Measurements from ENCODE around the gene CTDP1.
"Not testable (repeated sequence)": the region's sequence is repeated elsewhere in the genome, so short reads cannot be mapped to it uniquely, and the experiment has no call there.

The CTDP1 gene

DNA sequence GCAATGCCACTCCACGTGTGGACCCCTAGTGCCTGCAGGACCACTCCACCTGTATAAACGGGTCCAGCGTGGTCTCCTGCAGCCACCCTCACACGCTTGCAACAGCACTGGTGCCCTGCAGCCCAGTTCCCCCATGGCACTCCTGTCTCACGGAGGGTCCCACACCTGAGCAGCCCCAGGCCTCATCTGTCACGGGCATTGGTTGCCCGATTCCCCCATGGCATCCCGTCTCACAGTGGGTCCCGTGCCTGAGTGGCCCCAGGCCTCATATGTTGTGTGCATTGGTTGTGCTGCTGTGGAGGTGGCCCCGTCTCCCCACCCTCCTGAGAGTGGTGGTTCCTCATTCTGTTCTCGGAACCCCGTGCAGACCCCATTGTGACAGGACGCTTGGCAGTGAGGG, 43.4 kb downstream of the CTDP1 start:
- no peak for DNase-seq (ENCODE audit: low read depth in 4 of 4, low spot score in 1 of 4)

DNA sequence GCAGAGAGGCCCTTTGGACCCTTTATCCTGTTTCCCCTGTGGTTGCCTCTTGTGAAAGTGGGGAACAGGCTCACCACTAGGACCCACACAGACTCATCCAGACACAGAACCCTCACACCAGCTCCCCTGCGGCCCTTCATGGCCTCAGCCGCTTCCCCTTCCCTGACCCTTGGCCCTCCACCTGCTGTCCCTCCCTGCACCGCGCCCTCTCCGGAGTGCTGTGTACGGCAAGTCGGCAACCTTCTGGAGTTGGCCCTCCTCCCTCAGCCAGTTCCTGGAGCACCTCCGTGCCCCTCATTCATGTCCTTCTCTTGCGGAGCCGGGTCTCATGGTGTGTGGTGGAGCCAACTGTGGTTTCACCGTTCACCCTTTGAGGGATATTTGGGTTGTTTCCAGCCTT, 44.0 kb downstream of the CTDP1 start:
- no peak for DNase-seq (ENCODE audit: low read depth in 4 of 4, low spot score in 1 of 4)

DNA sequence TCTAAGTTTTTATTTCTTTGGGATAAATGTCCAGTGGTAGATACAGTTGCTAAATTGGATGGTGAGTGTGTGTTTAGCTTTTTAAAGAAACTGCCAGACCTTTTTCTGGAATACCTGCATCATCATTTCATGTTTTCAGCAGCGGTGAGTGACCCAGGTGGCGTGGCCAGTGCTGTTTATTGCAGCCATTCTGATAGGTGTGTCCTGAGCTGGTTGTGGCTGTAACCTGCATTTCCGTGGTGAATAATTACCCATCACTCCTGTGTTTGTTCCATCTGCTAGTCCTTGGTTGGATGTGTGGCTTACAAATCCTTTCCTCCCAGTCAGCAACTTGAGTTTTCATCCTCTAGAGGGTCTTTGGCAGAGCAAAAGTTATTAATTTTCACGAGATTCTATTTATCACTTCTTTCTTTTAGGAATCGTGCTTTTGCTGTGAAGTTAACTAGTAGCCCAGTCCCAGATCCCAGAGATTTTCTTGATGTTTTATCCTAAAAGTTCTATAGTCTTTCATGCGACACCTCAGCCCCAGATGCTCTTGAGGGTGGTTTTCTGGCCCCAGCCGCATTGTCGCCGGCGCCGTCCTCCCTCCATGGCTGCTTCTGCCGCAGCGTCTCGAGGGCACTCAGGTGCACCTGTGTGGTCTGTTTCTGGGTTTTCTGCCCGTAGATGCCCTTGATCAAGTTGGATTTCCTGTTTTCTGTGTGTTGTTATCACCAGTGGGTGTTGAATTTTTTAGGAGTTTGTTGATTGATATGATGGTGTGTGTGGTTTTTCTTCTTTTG, 44.9 kb downstream of the CTDP1 start:
- no peak for DNase-seq (ENCODE audit: low read depth in 4 of 4, low spot score in 1 of 4)

DNA sequence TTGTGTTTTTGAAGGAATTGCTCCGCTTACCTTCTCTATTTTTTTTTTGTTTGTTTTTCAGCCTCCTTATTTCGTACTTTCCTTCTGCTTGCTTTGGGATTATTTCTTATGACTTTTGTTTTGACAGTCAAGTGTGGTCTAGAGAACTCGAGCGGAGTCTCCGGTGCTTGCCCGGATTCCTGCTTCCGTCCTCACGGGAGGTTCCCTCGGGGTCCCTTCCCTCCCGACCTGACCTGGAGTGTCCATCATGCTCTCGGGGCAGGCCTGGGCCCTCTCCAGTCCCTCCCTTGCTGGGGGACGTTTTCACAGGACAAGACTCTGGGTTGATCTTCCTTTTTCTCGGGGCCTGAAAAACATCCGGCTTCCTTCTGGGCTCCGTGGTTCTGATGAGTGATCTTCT, 45.9 kb downstream of the CTDP1 start:
- no peak for DNase-seq (ENCODE audit: low read depth in 4 of 4, low spot score in 1 of 4)

GRCh38 chr18:79726721-79727120, 47.1 kb downstream of the CTDP1 start:
- DNase-seq (ENCODE audit: low read depth in 4 of 4, low spot score in 1 of 4) = no peak

DNA sequence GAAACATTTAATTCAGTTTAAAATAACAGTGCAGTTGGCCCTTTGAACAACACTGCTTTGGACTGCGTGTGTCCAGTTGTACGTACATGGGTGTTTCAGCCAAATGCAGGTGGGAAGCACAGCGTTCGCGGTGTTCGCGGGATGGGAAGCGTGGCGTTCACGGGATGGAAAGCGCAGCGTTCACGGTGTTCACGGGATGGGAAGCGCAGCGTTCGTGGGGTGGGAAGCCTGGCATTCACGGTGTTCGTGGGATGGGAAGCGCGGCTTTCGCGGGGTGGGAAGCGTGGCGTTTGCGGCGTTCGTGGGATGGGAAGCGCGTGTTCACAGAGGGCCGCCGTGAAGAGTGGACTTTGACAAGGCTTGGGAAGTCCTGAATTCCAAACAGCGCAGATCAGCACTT, 47.6 kb downstream of the CTDP1 start:
- no peak for DNase-seq (ENCODE audit: low read depth in 4 of 4, low spot score in 1 of 4)

GRCh38 chr18:79728931-79729586, 49.5 kb downstream of the CTDP1 start:
- DNase-seq (ENCODE audit: low read depth in 4 of 4, low spot score in 1 of 4) = no peak

GRCh38 chr18:79729611-79730010, 50.0 kb downstream of the CTDP1 start:
- no peak for DNase-seq (ENCODE audit: low read depth in 4 of 4, low spot score in 1 of 4)

DNA sequence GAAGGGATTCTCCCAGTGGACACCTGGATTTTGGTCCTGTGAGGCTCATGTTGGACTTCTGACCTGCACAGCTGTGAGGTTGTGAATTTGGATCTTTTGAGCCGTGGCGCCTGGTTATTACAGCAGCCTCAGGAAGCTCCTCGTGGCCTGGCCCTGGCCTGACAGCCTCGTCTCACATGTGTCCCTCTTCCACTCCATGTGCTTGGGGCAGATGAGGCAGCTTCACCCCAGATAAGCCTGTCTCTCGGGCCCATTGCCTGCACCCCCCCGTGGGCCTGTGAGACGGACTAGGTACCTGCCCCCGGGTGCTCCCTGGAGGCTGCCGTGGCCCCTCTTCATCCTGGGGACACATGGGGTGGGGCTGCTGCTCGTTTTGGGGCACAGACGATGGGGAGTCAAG, 51.2 kb downstream of the CTDP1 start:
- no peak for DNase-seq (ENCODE audit: low read depth in 4 of 4, low spot score in 1 of 4)

DNA sequence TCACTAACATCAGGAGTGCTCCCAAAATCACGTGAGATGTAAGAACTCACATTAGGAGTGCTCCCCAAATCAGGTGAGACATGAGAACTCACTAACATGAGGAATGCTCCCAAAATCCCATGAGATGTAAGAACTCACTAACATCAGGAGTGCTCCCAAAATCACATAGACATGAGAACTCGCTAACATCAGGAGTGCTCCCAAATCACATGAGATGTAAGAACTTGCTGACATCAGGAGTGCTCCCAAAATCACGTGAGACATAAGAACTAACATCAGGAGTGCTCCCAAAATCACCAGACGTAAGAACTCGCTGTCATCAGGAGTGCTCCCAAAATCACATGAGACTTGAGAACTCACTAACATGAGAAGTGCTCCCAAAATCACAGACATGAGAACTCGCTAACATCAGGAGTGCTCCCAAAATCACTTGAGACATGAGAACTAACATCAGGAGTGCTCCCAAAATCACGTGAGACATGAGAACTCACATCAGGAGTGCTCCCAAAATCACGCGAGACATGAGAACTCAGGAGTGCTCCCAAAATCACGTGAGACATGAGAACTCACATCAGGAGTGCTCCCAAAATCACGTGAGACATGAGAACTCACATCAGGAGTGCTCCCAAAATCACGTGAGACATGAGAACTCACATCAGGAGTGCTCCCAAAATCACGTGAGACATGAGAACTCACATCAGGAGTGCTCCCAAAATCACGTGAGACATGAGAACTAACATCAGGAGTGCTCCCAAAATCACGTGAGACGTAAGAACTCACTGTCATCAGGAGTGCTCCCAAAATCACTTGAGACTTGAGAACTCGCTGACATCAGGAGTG, 52.5 kb downstream of the CTDP1 start:
- DNase-seq (ENCODE audit: low read depth in 4 of 4, low spot score in 1 of 4) = not testable (repeated sequence)

- no peak for DNase-seq (ENCODE audit: low read depth in 4 of 4, low spot score in 1 of 4)
These were observed 53.1 kb downstream of the CTDP1 start for GRCh38 chr18:79732721-79733025.

DNA sequence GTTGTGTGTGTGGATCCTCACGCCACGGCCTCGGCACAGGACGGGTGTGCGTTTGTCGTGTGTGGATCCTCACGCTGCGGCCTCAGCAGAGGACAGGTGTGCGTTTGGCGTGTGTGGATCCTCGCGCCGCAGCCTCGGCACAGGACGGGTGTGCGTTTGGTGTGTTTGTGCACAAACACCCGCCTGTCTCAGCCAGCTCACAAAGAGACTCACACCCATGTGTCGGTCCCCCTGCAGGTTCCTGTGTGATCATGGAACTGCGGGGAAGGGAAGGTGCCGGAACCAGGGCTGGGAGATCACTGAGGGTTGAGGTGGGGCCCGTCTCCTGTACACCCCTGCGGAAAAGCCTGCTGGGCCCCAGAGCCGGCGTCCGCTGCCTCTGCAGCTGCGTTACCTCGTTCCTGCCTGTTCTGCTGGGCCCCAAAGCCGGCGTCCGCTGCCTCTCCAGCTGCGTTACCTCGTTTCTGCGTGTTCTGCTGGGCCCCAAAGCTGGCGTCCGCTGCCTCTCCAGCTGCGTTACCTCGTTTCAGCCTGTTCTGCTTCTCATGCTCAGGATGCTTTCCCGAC, 53.6 kb downstream of the CTDP1 start:
- no peak for DNase-seq (ENCODE audit: low read depth in 4 of 4, low spot score in 1 of 4)

DNA sequence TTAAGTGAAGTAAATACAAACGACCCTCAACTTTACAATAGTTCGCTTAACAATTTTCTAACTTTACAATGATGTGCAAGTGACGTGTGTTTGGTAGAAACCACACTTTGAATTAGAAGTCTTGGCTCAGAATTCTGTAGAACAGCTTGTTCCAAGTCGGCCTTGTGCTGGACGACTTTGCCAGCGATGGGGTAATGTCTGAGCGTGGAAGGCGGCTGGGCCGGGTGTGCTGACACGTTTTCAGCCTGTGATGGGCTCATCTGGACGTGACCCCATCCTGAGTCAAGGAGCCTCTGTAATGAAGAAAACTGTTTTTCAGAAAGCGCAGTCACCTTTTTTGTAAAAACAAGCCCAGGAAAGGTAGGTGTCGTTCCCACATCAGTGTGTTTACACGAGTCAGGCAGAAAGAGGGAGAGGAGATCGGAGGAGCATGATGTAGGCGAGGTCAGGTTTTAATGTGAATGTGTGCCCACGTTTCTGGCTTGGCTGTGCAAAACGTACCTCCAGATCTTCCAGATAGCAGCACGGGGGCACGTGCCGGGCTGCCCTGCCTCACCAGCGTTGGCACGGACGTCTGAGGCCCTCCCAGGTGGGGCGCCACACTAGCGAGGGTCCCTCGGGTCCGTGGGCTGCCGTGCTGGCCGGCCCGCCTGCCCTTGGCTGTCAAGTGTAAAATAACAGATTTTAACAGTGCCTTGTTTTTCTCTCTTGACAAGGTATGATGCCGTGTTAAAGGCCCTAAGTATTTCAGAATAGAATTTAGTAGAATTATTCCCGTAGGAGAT, 54.6 kb downstream of the CTDP1 start:
- DNase-seq (ENCODE audit: low read depth in 4 of 4, low spot score in 1 of 4) = no peak

GRCh38 chr18:79735071-79735980, 55.7 kb downstream of the CTDP1 start:
- no peak for DNase-seq (ENCODE audit: low read depth in 4 of 4, low spot score in 1 of 4)

DNA sequence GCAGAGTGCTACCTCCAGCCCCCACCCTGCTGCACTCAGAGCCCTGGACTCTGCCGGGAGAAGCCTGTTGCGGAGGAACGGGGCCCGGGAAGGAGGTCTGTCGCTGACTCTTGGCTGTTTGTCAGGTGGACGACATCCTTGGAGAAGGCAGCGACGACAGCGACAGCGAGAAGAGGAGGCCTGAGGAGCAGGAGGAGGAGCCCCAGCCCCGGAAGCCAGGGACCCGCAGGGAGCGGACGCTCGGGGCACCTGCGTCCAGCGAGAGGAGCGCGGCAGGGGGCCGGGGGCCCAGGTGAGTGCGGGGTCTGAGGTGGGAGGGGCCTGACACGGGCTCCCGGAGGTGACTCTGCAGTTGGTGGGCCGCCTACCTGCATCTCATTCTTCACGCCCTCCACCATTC, 56.6 kb downstream of the CTDP1 start:
- no peak for DNase-seq (ENCODE audit: low read depth in 4 of 4, low spot score in 1 of 4)

GRCh38 chr18:79736846-79737245, 57.2 kb downstream of the CTDP1 start:
- DNase-seq (ENCODE audit: low read depth in 4 of 4, low spot score in 1 of 4) = no peak

DNA sequence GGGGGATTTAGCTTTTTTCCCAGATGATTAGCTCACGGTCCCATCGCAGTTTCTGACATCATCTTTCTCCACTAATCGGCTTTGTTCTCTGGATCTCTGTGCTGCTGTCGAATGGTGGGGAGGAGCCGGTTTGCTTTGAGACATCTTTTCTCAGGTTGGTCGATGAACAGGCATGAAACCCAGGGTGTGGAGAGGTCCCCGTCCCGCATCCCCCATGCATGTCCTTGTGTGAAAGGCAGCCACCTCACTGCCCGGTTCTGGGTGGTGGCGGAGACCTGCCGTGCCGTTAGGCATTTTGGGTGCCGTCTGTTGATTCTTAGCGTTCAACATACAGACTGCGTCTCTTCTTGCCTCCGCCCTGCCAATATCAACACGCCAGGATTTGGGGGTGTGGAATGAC, 57.8 kb downstream of the CTDP1 start:
- no peak for DNase-seq (ENCODE audit: low read depth in 4 of 4, low spot score in 1 of 4)

DNA sequence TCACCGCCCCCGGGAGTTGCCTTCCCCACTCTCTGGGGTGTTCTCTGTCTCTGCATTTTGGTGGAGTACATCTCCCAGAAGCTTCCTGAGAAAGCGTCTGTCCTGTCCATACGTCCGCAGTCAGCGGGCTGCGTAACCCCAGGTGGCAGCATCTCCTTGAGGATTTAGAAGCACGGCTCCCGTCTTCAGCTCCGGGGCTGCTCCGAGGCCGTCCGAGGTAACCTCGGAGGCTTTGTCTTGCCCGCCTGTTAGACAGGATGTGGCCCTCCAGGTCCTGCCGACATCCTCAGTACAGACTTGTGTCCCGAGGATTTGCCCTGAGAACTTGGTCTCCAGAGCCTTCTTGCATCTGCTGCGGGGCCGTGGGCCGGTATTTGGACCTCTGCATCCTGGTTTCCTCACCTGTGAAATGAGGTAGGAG, 58.4 kb downstream of the CTDP1 start:
- DNase-seq (ENCODE audit: low read depth in 4 of 4, low spot score in 1 of 4) = no peak

DNA sequence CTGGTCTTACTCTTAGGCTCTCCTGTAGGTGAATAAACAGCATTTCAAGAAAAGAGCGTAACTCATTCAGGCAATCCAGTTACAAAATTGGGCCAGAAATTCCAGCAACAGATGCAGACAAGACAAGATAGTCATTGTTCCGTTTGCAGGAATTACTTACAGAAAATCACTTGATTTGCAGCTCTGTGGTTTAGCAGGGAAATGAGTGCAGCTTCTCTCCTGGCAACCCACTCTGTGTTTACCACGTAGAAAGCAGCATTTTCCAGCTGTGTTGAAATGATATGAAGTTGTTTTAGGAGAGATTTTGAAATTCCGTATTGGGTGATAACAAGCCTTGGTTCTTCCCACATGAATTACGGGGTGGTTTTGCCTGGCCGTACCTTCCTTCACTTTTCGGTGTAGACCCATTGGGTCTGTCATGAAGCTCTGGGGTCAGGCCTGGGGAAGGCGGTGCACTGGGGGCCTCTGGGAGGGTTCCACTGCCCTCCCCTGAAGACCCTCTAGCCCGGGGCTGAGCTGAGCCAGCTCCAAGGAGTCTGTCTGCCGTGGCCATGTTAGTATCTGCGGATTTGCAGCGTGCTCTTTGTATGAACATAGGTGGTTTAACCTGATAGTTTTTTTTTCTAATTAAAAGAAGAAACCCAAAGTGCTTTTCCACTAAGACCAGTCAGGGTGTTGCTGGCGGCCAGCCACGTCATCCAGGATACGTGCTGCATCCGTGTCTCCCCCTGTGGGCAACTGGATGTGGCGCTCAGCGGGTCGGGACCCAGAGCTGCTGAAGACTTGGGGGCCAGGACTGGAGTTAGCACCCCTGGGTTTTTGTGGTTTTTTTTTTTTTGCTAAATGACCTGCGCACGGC, 59.2 kb downstream of the CTDP1 start:
- DNase-seq (ENCODE audit: low read depth in 4 of 4, low spot score in 1 of 4) = no peak

Data from stimulated activated CD4-positive, alpha-beta T cell treated with anti-CD3 and anti-CD28 coated beads, Interleukin-1b, Interleukin-23, amount 100 ng/mL, for 24 hours (primary cell).